HG02678 (cell line): Measurements from ENCODE around the gene LRRC8E.

Experiments used
- ATAC-seq: cut with Tn5 transposase; IDR thresholded peaks from one replicate; pipeline ENCODE4 v1.9.1; 2021; ENCODE audit warnings: mild to moderate bottlenecking, moderate library complexity; ENCODE audit not compliant: unreplicated experiment

The LRRC8E gene

DNA sequence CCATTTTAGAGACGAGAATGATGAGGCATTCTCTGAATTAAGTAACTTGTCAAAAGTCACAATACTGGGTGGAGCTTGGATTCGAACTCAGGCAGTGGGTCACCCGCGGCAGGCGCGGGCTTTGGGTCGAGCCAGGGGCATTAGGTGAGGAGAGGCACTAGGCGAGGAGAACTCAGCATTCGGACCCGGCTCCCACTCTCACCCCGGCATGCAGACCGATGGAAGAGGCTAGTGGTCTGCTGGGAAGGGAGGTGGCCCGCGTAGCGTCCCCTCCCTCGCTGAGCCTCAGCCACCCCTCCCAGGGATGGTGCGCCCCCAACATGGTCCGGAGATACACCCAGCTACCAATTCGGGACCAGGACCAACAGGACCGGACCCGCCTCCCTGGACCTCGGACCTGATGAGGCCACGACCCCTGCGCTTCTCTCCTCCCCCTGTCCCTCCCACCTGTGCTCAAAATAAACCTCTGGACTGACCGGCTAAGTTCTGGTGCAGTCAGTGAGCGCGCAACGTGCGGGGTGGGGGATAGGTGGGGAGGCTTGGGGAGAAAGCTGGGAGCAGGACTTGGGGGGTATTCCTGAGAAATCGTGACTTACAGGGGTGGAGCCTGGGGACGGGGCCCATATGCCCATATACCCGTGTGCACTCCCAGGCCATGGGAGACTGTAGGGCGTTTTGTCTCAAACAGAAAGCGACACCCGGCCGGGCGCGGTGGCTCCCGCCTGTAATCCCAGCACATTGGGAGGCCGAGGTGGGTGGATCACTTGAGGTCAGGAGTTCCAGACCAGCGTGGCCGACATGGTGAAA lies 30.5 kb downstream of the LRRC8E start:
- no peak for ATAC-seq

DNA sequence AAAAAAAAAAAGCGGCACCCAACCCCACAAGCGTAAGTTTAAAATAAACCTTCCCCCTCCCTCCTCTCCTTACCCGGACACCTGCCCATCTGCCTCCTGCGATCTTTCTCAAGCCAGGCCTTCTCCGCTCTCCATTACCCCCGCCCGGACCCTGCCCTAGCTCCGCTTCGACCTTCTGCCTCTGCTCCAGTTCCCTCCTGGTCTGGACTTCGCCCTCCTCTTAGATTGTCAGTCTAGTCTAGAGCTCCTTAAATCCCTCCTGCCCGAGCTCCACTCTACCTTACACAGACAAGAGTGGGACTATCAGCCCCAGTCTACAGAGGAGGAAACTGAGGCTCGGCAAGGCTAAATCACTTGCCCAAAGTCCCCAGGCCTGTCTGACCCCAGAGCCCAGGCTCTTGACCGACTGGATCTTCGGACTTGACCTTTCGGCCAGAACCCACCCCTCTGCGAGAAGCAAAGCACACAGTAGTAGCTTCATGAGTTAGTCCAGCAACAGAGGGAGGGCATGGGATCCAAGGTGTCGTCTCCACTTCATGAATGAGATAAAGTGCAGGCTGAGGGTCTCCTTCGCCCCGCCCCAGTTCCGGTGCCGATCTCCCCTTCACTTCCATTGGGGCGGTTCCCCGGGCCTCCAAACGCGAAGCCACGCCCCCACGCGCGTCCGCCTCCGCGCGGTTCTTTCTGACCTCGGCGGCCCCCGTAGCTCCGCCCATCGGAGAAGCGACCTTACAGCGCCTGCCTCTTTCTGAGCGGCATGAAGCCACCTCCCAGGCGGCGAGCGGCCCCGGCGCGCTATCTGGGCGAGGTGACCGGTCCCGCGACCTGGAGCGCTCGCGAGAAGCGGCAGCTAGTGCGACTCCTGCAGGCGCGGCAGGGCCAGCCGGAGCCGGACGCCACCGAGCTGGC lies 31.6 kb downstream of the LRRC8E start, which contains the start of gene SNAPC2:
Gene SNAPC2, plus strand, starts transcription at position 729 of the 909 bp plus-strand sequence. Its CDS starts 29 bp downstream, at position 758.
- ATAC-seq: peak; percentile 53

- ATAC-seq: peak; percentile 54
Measured at GRCh38 chr19:7920519-7921301, 32.4 kb downstream of the LRRC8E start.

GRCh38 chr19:7921302-7921966 lies 33.1 kb downstream of the LRRC8E start:
- ATAC-seq: no peak

DNA sequence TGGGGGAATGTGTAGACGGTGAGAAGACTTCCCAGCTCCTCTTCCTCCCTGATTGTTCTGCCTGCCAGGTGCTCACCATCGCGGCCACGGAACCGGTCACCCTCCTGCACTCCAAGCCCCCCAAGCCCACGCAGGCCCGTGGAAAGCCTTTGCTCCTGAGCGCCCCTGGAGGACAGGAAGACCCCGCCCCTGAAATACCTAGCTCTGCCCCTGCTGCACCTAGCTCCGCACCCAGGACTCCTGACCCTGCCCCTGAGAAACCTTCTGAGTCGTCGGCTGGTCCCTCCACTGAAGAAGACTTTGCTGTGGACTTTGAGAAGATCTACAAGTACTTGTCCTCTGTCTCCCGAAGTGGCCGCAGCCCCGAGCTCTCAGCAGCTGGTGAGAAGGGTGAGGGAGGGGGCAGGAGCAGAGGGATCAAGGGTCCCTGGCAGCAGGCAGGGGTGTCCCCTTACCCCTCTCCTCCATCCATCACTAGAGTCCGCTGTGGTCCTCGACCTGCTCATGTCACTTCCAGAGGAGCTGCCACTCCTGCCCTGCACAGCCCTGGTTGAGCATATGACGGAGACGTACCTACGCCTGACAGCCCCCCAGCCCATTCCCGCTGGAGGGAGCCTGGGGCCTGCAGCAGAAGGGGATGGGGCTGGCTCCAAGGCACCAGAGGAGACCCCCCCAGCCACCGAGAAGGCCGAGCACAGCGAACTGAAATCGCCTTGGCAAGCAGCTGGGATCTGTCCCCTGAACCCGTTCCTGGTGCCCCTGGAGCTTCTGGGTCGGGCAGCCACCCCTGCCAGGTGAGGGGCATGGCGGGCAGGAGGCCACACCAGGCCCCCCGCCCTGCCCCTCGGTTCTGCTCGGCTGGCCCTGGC lies 33.9 kb downstream of the LRRC8E start:
- ATAC-seq: no peak

GRCh38 chr19:7922836-7923195 lies 34.5 kb downstream of the LRRC8E start:
- no peak for ATAC-seq

- ATAC-seq: no peak
Measured at GRCh38 chr19:7923295-7924191, 35.2 kb downstream of the LRRC8E start.

DNA sequence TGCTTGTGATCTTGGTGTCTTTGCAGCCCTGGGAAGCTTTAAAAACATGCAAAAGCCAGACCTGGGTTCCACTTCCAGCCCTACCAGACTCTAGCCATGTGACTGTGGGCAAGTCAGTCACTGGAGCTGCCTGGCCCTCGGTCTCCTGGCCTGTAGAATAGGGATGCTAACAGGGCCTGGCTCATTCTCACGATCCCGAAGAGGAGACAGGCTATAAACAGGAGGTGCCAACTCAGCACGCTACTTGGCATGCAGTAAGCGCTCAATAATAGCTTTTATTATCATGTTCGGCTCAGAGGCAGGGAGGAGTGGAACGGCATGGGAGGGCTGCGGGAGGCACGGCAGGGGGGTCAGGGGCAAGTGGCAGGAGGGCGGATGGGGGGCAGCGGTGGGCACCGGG lies 35.9 kb downstream of the LRRC8E start:
- ATAC-seq: no peak

DNA sequence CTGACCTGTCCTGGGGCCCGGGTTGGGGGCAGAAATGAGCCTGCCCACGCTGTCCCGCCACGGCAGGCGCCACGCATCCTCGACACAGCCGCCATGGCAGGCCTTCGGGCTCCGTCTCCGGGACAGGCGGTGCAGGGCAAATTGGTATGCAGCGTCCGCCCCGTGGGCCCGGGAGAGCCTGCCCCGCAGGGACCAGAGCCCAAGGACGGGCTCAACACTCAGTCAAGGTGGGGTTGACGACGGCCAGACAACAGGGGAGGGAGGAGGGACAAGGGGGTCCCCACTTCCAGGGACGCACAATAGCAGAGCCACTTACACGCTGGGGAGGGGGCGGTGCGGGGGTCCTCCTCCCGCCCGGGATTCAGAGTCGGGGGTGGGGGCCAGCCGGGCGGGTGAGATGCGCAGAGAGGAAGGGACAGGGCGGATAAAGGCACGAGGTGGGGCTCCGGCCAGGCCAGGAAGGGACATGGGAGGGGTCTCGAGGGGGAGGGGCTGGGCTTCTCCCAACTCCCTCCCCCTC lies 36.4 kb downstream of the LRRC8E start:
- no peak for ATAC-seq

DNA sequence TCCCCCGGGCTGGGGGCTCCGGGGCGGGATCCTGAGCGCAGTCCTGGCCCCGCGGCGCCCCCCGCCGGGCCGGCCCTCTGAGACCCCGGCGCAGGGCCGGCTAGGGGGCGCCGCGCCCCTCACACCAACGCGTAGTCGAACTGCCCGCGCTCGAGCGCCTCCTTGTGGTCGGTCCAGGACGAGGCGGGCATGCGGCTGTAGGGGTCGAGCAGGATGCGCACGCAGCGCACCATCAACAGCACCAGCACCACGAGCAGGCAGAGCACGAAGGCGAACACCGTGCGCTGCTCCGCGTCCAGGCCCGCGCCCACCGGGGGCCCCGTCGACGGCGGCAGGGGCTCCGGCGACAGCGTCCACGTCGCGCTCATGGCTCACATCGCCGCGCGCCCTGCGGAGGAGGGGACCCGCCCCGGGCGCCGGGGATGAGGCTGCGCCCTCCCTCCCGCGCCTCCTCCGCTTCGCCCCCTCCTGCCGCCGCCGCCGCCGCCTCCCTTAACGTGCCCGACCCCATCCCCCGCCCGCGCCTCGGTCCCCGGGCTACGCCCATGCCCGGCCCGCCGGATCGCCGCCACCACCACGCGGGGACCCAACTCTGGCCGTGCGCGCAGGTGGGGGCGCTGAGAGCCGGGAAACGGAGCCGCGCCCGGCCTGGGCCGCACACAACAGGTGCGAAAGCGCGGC lies 37.0 kb downstream of the LRRC8E start:
- no peak for ATAC-seq

GRCh38 chr19:7926021-7926726 lies 37.9 kb downstream of the LRRC8E start, which contains the start of gene CTXN1:
Gene CTXN1 (minus strand): TSS chr19:7926135. CDS start chr19:7925538, 597 bp downstream.
- ATAC-seq: no peak

DNA sequence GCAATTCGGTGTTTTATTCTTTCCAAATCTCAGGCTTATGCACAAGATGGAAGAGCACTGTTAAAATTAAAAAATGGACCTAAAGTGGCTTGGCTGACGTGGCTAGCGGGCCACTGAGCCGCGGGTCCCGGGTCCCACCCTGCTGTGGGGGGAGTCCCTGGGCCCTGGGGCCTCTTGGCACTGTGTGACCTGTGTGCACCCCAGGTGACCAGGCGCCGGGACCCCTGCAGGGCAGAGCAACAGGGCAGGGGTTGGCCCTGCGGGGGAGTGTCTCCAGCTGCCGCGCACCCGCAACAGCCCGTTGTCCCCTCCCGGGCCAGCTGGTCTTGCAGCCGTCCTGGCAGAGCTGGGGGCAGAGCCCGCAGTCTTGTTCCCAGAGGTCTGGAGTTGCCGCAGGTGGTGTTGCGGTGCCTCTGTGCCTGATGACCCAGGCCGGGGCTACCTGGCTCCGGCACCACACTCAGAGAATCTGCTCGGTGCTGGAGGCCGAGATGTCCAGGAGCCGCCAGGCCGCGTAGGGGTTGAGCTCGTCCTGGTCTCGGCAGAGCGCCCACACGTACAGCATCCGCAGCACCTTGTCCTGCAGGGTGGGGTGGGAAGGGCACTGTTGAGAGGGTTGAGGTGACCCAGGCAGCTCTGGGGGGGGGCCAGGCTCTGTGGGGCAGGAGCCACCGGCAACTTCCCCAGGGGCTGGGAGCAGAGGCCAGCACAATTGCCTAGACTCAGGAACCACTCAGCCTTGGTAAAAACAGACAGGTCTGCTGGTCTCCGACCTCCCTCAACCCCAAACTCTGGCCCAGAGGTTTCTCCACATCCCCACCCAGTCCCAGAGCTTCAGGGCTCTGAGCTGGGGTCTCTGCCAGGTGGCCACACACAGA lies 38.7 kb downstream of the LRRC8E start:
- ATAC-seq: no peak

- no peak for ATAC-seq
Measured at GRCh38 chr19:7927605-7928333, 39.5 kb downstream of the LRRC8E start.

- no peak for ATAC-seq
Measured at GRCh38 chr19:7928334-7928706, 40.0 kb downstream of the LRRC8E start.
